Stimulated activated CD8-positive, alpha-beta memory T cell treated with anti-CD3 and anti-CD28 coated beads, Interleukin-15, amount 100 ng/mL, for 1 hour (primary cell): ENCODE data around the gene ACSL6.

Experiments used
- DNase-seq: peaks from one replicate; pipeline ENCODE4 v3.0.0-alpha.2; 2020; ENCODE audit warnings: low read depth

ACSL6 gene

DNA sequence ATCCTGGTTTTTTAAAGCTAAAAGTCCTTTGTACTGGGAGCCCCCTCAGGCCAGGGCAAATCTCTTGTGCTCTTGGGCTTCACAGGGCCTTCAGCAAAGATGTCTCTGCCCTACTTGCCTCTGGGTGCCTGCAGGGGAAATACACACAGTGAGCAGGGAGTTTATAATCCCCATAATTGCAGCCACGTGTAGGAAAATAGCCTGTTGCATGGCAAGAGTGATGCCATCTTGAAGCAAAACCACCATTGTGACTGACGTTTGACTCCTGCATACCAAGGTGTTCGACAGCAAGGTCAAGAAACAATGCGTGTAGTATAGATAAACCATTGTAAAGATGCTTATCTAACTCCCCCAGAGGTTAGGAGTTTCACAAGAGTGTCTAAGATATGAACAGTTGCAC is 37.6 kb upstream of the ACSL6 start:
- no peak for DNase-seq

DNA sequence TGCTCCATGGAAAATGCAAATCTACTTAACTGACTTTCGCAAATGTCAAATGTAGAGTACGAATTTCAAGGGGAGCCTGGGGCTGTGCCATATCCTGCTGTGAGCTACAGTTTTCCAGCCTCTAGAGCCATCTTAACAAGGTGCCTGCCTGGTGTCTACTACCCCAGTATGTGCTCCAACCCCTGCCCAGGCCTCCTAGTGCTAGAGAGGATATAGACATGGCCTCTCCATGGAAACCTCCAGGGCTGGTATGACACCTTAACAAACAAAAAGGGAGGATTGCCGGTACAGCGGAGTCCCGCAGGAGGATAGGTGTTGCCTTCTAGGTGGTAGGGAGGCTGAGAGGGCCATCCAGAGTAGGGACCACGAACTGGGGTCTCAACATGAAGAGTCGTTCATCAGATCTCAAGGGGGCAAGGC is 35.4 kb upstream of the ACSL6 start:
- no peak for DNase-seq

DNA sequence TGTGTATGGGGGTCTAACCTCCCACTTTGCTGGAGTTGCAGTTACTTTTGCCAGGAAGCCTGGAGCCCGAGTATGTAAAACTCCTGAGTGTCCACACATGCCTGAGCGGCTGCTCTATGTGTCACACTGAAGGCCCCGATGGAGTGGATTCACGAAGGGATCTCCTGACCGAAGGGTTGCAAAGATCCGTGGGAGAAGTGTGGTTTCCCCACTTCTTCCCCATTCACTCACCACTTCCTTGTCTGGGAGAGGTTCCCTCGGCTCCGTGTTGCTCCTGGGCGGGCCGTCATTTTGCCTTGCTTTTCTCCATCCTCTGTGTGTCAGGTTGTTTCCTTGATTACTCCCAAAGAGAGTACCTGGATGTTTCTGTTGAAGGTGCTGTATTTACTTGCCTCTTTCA is 32.7 kb upstream of the ACSL6 start:
- DNase-seq, result no peak

DNA sequence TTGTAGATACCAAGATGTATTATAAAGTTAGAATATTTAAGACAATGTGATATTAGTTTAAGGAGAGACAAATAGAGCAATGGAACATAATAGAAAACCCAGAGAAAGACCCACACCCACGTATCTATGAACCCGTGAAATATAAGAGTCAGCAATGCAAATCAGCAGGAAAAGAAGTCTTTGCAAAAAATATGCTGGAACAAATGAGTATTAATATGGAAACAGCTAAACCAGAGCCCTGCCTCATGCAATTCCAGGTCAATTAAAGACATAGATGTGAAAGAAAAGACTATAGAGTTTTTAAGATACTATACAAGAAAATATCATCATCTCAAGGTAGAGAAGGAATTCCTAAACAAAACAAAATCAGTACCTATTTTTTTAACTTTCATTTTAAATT is 25.9 kb upstream of the ACSL6 start:
- DNase-seq, result no peak

DNA sequence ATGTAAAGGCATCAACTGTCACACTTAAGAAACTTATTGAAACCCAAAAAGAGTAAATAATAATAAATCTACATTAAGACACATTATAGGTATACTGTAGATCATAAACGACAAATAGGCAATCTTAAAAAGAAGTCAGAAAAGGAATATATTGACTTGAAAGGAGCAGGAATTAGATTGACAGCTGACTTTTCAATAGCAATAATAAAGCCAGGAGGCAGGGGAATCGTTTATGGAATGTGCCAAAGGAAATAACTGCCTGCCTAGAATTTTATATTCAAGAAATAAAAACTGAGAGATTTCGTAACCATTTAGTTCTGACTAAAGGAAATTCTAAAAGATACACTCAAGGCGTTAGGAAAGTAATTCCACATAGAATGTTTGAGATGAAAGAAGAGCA is 21.7 kb upstream of the ACSL6 start:
- DNase-seq, result no peak

DNA sequence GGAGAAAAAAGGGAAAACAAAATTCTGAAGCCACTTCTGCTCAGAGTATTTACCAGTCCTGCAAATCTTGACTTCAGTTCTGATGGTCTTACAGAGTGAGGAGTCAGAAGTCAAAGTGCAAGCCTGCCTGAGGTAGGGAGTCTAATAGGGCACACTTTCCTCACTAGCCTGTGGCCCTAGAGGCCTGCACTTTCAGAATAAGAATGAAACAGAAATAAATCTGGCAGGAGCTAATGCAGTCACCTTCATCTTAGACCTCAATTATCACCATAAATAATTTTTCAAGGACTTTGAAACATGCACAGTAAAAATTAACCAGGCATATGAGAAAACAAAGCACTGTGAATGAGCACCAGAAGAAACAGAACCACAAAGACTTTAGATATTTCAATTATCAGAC is 20.7 kb upstream of the ACSL6 start:
- no peak for DNase-seq

DNA sequence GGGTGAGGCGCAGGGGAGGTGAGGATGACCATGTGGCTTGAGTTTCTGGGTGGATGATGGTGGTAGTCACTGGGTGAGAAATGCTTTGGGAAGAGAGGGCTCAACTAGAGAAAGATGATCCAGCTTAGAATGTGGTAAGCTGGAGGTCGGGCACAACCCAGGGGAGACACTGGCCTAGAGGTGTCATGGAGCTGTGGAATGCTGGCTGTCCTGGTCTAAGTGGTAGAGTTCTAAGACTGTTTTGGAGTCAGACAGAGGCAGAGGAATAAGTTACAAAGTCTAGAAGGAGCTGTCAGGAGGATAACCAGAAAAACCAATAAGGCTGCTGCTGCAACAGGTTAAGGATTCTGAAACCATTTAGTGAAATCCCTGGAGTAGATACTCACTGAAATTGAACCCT is 19.2 kb upstream of the ACSL6 start:
- no peak for DNase-seq

DNA sequence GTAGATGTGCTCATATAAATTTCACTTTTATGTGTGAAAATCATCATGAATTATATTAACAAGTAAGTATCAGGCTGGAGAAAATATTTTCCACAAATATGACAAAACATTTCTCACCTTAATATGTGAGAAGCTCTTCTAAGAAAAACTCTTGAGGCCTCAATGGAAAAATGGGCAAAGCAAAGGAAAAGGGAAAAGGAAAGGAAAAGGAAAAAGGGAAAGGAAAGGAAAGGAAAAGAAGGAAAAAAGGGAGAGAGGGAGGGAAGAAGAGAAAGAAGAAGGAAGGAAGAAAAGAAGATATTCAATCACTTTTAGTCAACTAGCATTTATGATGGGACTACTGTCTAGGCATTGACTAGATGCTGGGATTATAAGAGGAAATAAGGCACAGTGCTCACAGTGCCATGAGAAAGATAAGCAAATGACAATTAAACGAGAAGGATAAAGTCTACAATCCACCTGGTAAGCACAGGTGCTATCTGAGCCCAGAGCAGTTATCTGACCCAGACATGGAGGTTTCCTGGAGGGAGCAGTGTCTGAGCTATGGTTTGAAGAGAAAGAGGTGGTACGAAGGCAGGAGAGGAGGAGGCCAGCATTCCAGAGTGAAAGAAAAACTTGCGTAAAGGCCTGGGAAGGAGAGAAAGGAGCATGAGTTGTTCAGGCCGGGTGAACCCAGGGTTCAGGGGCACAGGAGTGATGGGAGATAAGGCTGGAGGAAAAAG is 18.3 kb upstream of the ACSL6 start:
- no peak for DNase-seq

DNA sequence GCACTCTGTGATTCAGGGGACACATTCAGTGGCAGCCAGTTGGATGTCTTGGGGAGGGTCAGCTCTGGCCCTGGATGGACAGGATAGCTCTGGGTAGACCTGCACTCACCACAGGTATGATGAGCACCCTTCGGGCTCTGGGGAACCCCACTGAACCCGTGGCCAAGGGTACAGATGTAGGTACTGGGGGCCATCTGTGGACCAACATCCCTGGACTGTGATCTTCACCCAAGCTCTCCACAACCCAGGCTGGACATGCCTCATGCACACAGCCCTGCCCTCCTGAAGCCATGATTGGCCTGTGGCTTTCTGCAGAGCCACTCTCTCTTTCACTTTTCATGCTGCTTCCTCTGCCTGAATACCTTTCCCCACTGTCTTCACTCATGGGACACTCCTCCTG is 15.6 kb upstream of the ACSL6 start:
- DNase-seq, result no peak

DNA sequence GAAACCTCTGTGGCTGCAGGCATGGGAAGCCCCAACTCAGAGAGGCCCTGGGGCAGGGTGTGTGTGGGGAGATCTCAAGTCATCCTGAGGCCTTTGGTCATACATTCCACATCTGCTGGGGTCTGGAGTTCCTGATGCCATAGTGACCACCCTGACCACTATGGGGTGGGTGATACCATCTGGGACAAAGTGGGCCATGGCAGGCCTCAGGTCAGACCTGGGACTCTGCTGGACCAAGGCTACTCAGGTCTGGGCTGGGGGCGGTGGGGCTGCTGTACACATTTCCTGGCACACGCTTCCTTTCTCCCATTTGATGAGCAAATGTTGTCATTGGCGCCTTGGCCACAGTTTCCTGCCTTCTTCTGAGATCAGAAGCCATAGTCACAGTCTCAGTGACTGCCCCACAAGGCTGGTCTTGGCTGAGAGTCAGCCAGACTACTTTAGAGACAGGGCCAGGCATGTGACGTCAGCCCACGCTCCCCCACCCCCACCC is 15.1 kb upstream of the ACSL6 start:
- DNase-seq, result peak; percentile 26

DNA sequence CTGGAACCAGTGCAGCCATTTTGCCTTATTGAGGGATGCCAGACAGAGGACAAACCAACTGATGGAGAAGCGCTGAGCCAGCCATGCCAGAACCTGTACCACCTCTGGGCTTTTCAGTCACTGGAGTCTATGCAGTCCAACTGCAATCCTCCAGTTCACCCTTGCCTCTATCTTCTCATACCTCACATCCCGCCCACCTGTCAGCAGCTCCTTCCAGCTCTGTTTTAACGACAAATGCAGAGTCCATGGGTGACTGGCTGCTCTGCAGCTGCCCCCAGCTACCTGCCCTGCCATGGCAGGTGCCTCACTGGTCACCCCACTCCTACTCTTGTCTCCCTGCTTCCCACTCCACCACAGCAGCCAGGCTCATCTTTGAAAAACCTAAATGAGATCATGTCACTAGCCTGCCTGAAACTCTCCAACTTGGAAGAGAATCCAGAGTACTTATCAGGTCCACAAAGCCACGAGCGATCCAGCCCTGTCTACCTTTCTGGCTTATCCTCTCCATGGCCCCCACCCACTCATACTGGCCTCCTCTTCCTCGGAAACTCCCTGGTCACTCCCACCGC is 14.0 kb upstream of the ACSL6 start:
- no peak for DNase-seq

DNA sequence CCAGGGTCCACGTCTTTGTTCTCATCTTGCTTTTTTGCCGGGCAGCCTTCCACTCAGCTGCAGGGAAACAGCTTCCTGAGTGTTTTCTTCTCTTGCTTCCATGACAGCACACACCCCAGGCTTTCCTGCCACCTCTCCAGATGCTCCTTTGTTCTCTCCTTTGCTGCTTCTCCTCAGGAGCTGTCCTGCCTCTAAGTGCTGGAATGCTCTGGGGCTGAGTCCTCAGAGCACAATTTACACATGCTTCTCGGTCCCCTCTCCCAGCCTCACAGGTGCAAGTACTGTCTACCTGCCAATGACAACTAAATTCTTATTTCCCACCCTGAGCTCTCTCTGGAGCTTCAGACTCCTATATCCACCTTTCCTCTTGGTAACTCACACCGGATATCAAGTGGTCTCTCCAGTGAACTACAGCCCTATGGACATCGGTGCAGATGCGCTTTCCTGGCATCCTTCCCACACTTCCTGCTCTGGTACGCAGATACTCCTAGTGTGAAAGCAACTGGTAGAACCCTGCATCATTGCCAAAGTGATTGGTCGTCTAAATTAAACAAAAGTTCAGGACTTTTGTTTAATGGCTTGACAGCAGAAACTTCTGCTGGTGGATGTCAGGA is 13.4 kb upstream of the ACSL6 start:
- no peak for DNase-seq

DNA sequence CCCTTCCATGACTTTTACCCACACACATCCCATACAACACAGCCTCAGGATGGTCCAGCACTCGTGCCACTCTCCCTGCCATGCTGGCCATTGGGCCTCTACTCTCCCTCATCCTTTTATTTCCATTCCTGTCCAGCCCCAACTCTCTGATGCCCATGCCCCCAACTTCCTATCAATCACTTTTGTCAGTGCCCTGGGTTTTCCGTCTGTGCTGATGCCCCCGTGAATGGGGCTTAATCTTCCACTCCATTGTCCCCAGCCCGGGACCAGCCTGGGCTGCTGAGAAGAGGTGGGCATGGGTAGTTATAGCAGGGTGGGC is 12.6 kb upstream of the ACSL6 start:
- DNase-seq, result no peak

DNA sequence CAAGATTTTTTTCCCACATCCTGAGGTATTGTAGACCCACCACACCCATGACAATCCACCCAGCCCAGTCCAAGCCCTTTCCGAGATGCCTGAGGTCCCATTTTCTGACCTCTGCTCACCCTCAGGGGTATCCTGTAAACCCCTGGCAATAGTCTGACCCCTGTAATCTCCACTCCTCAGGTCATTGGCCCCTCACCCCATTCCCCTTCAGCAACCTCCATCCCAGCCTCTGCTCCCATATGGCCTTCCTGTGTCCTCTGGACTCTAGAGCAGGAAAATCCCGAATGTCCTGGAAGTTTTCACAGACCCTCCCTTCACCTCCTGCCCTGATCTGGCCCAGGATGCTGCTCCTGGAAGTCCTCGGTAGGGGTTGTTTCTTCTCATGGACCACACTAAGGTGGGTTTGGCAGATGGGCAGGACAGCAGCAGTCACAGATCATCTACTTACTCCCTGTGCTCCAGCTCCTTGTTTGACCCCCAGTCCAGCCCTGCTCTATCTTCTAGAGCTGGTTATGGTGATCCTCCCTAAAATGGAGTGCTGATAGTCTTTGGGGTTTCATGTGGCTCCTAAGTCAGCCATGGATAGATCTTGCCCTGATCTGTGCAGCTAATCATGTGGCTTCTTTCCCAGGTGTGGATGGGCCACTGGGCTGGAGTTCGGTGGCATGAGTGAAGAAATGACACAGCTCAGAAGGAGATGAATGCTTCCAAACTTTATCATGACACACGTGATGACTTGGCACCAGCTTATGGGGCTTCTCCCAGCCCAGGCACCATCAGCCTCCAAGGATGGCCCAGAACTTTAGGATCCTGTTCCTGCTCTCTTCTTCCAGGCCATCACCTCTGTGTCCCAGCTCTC is 12.0 kb upstream of the ACSL6 start:
- DNase-seq, result no peak

DNA sequence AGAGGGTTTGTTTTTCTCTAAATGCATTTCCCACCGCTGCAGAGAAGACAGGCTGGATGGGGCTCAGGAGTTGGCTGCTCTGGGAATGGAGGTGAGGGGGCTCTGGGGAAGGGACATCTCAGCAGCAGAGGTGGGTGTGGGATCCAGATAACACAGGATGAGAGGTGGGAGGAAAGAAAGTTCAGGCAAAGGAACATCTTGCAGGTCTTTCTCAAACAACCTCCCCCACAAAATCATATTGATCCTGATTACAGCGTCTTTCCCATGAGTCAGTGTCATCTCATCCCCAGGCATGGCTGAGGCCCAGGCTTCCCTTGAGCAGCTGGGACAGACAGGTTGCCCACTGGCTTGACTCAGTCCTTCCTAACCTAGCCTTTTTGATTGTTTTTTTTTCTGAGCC is 11.3 kb upstream of the ACSL6 start:
- no peak for DNase-seq

DNA sequence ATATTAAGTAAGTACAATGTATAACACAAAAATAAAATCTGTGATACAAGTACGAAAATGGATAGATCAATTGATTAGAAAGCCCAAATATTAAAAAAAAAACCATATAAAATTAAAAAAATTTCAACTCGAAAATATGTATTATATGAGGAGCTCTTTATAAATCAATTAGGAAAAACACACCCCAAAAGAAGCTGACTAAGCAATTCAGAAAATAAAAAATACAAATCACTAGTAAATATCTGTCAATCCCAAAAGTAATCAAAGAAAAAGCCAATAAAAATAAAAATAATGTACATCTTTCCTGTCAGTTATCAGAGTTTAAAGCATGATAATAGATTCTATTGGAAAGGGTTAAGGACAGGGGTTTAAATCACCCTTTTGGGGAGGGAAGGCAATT is 10.2 kb upstream of the ACSL6 start:
- DNase-seq, result no peak

DNA sequence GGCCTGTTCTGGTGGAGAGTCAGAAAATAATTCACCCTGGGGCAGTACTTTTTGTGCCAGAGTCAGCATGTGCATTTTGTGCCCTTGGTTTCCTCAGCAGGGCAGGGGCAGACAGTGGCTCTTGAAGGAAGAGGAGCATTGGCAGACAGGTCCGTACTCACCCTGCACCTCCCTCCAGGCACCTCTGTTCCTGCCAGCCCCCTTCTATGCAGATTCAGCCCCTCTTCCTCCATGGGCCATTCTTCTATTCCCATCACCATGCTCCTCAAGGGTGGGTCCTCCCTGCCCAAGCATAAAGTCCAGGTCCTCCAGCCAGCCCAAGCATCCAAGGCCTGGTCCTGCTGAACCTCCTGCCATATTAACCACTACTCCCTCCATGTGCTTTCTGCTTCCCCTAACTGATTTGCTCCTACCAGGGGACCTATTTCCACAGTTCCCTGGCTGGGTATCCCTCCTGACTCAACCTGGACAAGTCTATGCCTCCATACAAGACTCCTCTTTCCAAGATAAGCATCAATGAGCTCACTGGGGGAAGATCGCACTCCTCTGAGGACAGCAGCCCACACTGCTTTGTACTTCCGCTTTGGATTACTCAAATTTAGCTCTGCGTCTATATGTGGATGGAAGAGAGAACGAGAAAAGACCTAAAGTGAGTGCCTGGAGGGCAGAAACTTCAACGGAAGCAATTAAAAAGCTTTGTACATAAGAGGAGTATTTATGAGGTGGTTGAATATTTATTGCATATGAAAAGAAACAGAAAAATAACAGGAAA is 9.3 kb upstream of the ACSL6 start:
- DNase-seq, result no peak

DNA sequence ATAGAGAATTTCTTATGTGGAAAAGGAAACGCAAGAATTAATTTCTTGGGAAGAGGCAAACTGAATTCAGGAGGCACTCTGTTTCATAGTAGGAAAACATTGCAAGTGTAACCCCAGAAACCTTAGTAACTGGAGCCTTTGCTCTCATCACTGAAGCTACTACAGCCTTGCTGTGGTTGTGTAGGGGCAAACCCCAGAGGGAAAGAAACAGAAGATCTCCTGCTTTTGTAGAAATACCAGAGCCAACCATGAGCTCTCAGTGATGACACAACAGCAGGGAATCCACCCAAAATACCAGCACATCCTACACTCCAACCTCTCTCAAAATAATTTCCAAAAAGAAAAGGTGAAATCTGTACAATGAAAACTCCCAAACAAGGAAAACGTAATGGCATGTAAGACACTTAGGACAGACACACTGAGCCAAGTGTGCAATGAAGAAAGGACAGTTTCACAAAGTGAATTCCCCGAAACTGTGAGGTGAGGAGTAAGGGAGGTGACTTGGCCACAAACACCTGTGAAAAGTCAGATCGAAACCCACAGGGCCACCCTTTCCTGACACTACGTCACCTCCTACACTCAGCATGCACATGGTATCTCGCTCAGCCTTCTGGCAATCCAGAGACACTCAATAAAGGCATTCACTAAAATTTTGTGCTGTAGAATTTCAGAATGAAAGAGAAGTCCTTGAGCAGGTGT is 8.5 kb upstream of the ACSL6 start:
- DNase-seq, result peak; percentile 32

DNA sequence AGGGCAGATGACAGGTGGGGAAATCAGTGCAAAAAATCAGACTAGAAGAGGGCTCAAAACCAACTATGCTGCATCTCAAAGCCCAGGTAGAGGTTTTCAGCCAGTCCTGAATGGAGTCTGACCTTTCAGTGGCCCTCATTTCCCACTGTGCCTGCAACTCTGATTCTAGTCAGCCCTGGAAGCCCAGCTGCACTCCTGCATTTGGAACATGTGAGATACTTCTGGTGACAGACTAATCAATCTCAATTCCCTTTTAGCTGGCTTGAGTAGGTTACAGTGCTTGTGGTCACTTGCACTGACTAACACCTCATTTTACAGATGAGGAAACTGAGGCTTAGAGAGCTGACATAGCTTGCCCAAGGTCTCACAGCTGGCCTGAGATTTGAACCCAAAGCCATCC is 7.9 kb upstream of the ACSL6 start:
- DNase-seq, result no peak

DNA sequence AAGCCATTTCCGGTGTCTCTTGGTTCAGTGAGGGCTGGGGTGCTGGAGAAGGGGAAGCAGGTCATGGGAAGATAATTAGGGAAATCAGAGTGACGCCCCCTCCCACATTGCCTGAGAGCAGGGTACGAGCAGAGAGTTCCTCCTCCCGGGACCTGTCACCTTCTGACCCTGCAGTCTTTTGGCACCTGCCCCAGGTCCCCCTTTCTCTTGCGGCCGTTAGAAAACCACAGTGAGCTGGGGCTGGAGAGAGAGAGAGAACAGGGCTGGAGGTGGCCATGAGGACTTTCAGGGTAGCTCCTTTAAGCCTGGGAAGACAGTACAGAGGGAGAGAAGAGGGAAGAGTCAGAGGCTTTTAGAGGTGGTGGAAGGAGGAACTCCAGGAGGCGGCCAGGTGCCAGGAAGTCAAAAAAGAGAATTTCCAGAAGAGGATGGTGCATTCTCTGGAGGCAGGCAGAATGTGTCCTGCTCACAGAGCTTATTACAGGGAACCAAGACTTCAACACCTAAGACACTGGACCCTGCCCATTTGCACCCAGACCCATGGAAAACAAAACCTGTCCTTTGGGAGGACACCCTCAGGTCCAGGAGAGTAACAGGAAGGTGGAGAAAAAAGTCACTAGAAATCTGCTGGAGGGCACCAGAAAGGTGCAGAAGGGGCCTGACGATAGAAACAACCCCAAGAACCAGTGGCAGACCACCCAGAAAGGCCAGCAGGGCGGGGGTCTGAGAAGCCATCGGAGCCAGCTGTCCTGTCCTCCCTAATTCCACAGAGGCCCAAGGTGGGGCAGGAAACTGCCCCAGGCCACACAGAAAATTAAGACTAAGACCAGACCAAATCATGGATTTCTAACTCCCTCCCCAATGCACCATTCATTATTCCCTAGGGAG is 6.5 kb upstream of the ACSL6 start:
- no peak for DNase-seq
